ENCODE measurements around the gene S100A10.

DNA sequence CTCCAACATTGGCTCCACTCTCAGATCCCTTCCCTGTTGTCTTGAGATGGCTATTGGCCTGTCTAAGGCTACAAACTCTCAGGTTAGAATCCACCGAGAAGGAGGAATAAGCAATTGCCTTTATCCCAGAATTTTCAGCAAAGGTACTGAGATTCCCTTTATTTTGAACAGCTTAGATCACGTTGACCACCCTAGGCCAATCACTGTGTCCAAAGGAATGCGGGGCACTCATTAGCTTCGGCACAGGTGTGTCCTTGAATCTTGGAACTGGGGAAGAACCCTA is 36.2 kb upstream of the S100A10 start:
- TF ChIP-seq POLR2A (IDR thresholded peaks at IDR 0.05; ENCODE audit: low read length): no peak
- TF ChIP-seq GATA1 (IDR thresholded peaks at IDR 0.05; ENCODE audit: low read depth, low read length): no peak
